ENCODE measurements around the gene OSBPL6.
"Not testable (repeated sequence)": the region's sequence is repeated elsewhere in the genome, so short reads cannot be mapped to it uniquely, and the experiment has no call there.

The OSBPL6 gene

GRCh38 chr2:178404368-178404767 lies 210.1 kb downstream of the OSBPL6 start:
- DNase-seq, result peak; percentile 43 to 58 (median 50)

- DNase-seq, result no peak
Measured at GRCh38 chr2:178409261-178409660, 214.9 kb downstream of the OSBPL6 start.

GRCh38 chr2:178412047-178412446 lies 217.7 kb downstream of the OSBPL6 start:
- DNase-seq, result no peak

GRCh38 chr2:178412453-178412852 lies 218.1 kb downstream of the OSBPL6 start:
- DNase-seq, result not testable (repeated sequence)

GRCh38 chr2:178413472-178414265 lies 219.4 kb downstream of the OSBPL6 start:
- DNase-seq, result peak; percentile 85 to 92 (median 88)

- peak; percentile 95 to 97 (median 96) for DNase-seq
Measured at GRCh38 chr2:178414266-178415247, 220.2 kb downstream of the OSBPL6 start.

- no peak for DNase-seq
Measured at GRCh38 chr2:178415979-178416378, 221.7 kb downstream of the OSBPL6 start.

- no peak for DNase-seq
Measured at GRCh38 chr2:178417916-178418315, 223.6 kb downstream of the OSBPL6 start.

- DNase-seq, result peak in 1 of 4 experiments; percentile 8
Measured at GRCh38 chr2:178418426-178418825, 224.1 kb downstream of the OSBPL6 start.

GRCh38 chr2:178419123-178419522 lies 224.8 kb downstream of the OSBPL6 start:
- DNase-seq, result no peak

- DNase-seq, result peak in 3 of 4 experiments; percentile 6 to 18 (median 8)
Measured at GRCh38 chr2:178420463-178420999, 226.2 kb downstream of the OSBPL6 start.

- DNase-seq, result no peak
Measured at GRCh38 chr2:178422097-178422496, 227.8 kb downstream of the OSBPL6 start.

- not testable (repeated sequence) for DNase-seq
Measured at GRCh38 chr2:178423746-178424145, 229.4 kb downstream of the OSBPL6 start.

GRCh38 chr2:178425255-178425827 lies 231.0 kb downstream of the OSBPL6 start:
- DNase-seq, result no peak

GRCh38 chr2:178426388-178426787 lies 232.1 kb downstream of the OSBPL6 start:
- DNase-seq, result no peak

GRCh38 chr2:178427458-178427857 lies 233.1 kb downstream of the OSBPL6 start:
- DNase-seq, result no peak

- no peak for DNase-seq
Measured at GRCh38 chr2:178428396-178428806, 234.1 kb downstream of the OSBPL6 start.

- DNase-seq, result no peak
Measured at GRCh38 chr2:178429336-178429735, 235.0 kb downstream of the OSBPL6 start.

- no peak for DNase-seq
Measured at GRCh38 chr2:178436662-178437061, 242.3 kb downstream of the OSBPL6 start.

- no peak for DNase-seq
Measured at GRCh38 chr2:178441426-178441825, 247.1 kb downstream of the OSBPL6 start.

- DNase-seq, result no peak
Measured at GRCh38 chr2:178448968-178449661, 254.8 kb downstream of the OSBPL6 start.
